H9 (cell line): ENCODE measurements around the gene BBS12. TPM values are rescaled to one million over a fixed set of nuclear protein-coding genes. Genes with fewer than 3 reads are reported as not detected.

ENCODE experiments used
- DNase-seq: peaks from one replicate; pipeline ENCODE4 v3.0.0-alpha.2; 2017
- H2AFZ ChIP-seq: one replicate; pipeline ENCODE4 v1.6.1; 2013; ENCODE audit warnings: mild to moderate bottlenecking, low read length, control low read depth, moderate library complexity
- H2AK5ac ChIP-seq: 2 replicates; pipeline ENCODE4 v1.6.1; 2013; ENCODE audit warnings: low read length, control low read depth, mixed read lengths; ENCODE audit not compliant: insufficient read length
- H2BK120ac ChIP-seq: one replicate; pipeline ENCODE4 v1.6.1; 2013; ENCODE audit warnings: low read depth, mild to moderate bottlenecking, low read length, control low read depth, inconsistent platforms; ENCODE audit not compliant: poor library complexity, severe bottlenecking
- H2BK12ac ChIP-seq: 2 replicates; pipeline ENCODE4 v1.6.1; 2013; ENCODE audit warnings: low read length, control low read depth, mixed read lengths, low read depth; ENCODE audit not compliant: insufficient read length
- H2BK15ac ChIP-seq: 2 replicates; pipeline ENCODE4 v1.6.1; 2013; ENCODE audit warnings: low read depth, low read length, control low read depth
- H2BK20ac ChIP-seq: one replicate; pipeline ENCODE4 v1.6.1; 2013; ENCODE audit warnings: low read depth, mild to moderate bottlenecking, low read length, control low read depth, inconsistent platforms; ENCODE audit not compliant: poor library complexity, severe bottlenecking
- H2BK5ac ChIP-seq: 2 replicates; pipeline ENCODE4 v1.6.1; 2013; ENCODE audit warnings: low read length, control low read depth, mixed read lengths; ENCODE audit not compliant: insufficient read length
- H3K14ac ChIP-seq: 2 replicates; pipeline ENCODE4 v1.6.1; 2013; ENCODE audit warnings: low read length, control low read depth; ENCODE audit not compliant: insufficient read depth
- H3K18ac ChIP-seq: 2 replicates; pipeline ENCODE4 v1.6.1; 2013; ENCODE audit warnings: low read depth, mild to moderate bottlenecking, mixed read lengths, low read length, control low read depth; ENCODE audit not compliant: insufficient read length
- H3K23ac ChIP-seq: 2 replicates; pipeline ENCODE4 v1.6.1; 2013; ENCODE audit warnings: low read length, control low read depth, mixed read lengths, low read depth; ENCODE audit not compliant: insufficient read length
- H3K23me2 ChIP-seq: 2 replicates; pipeline ENCODE4 v1.6.1; 2013; ENCODE audit warnings: low read depth, mild to moderate bottlenecking, mixed read lengths, low read length, control low read depth; ENCODE audit not compliant: insufficient read length, poor library complexity, severe bottlenecking
- H3K27ac ChIP-seq: 2 replicates; pipeline ENCODE4 v1.5.1; 2013; ENCODE audit warnings: low read length, control low read depth, mixed read lengths, low read depth; ENCODE audit not compliant: insufficient read length
- H3K27me3 ChIP-seq: 2 replicates; pipeline ENCODE4 v1.6.1; 2013; ENCODE audit warnings: low read length, control low read depth, inconsistent platforms; ENCODE audit not compliant: insufficient read depth
- H3K4ac ChIP-seq: 2 replicates; pipeline ENCODE4 v1.6.1; 2013; ENCODE audit warnings: low read depth, mild to moderate bottlenecking, control low read depth, inconsistent platforms, low read length, moderate library complexity
- H3K4me1 ChIP-seq: 2 replicates; pipeline ENCODE4 v1.6.1; 2013; ENCODE audit warnings: low read length, control low read depth, inconsistent platforms; ENCODE audit not compliant: insufficient read depth
- H3K4me2 ChIP-seq: 2 replicates; pipeline ENCODE4 v1.6.1; 2013; ENCODE audit warnings: low read length, control low read depth, mixed read lengths; ENCODE audit not compliant: insufficient read length, insufficient read depth
- H3K56ac ChIP-seq: 2 replicates; pipeline ENCODE4 v1.6.1; 2013; ENCODE audit warnings: low read depth, mild to moderate bottlenecking, mixed read lengths, low read length, control low read depth; ENCODE audit not compliant: insufficient read length
- H3K79me1 ChIP-seq: 2 replicates; pipeline ENCODE4 v1.6.1; 2013; ENCODE audit warnings: low read depth, mild to moderate bottlenecking, moderate library complexity, low read length, control low read depth, inconsistent platforms; ENCODE audit not compliant: insufficient read depth, poor library complexity, severe bottlenecking
- H3K79me2 ChIP-seq: 2 replicates; pipeline ENCODE4 v1.6.1; 2013; ENCODE audit warnings: low read length, control low read depth, inconsistent platforms; ENCODE audit not compliant: insufficient read depth
- H3K9ac ChIP-seq: 2 replicates; pipeline ENCODE4 v1.6.1; 2013; ENCODE audit warnings: low read length, control low read depth, mixed read lengths; ENCODE audit not compliant: insufficient read length; ENCODE audit errors: extremely low read depth
- H3K9me3 ChIP-seq: one replicate; pipeline ENCODE4 v1.6.1; 2013; ENCODE audit warnings: low read depth, low read length, inconsistent platforms; ENCODE audit not compliant: control insufficient read depth
- H3T11ph ChIP-seq: one replicate; pipeline ENCODE4 v1.6.1; 2013; ENCODE audit warnings: mild to moderate bottlenecking, low read length, control low read depth, inconsistent platforms
- H4K20me1 ChIP-seq: one replicate; pipeline ENCODE4 v1.6.1; 2013; ENCODE audit not compliant: control insufficient read depth, insufficient read length, insufficient read depth
- H4K5ac ChIP-seq: 2 replicates; pipeline ENCODE4 v1.6.1; 2013; ENCODE audit warnings: low read depth, mild to moderate bottlenecking, mixed read lengths, low read length, control low read depth; ENCODE audit not compliant: insufficient read length
- H4K8ac ChIP-seq: replicated peaks from 2 replicates; pipeline ENCODE4 v1.6.1; 2013; ENCODE audit warnings: low read length, control low read depth, mixed read lengths, low read depth; ENCODE audit not compliant: insufficient read length
- H4K91ac ChIP-seq: 2 replicates; pipeline ENCODE4 v1.6.1; 2013; ENCODE audit warnings: low read depth, mild to moderate bottlenecking, moderate library complexity, mixed read lengths, low read length, control low read depth; ENCODE audit not compliant: insufficient read length
- H3K27ac Mint-ChIP-seq, 3 experiments: 2 replicates in 2 of 3; 3 replicates in 1 of 3; pipeline ENCODE4 v1.8.0; 2020 to 2021; ENCODE audit warnings: mixed read lengths in 3 of 3, mild to moderate bottlenecking in 1 of 3, moderate library complexity in 1 of 3
- H3K27me3 Mint-ChIP-seq: 2 replicates; pipeline ENCODE4 v1.8.0; 2021; ENCODE audit warnings: low read depth, mild to moderate bottlenecking, moderate library complexity, mixed read lengths
- H3K36me3 Mint-ChIP-seq, 3 experiments: 2 replicates in 2 of 3; 3 replicates in 1 of 3; pipeline ENCODE4 v1.8.0; 2020 to 2021; ENCODE audit warnings: low read depth in 3 of 3, mixed read lengths in 3 of 3; ENCODE audit not compliant: insufficient read depth in 1 of 3
- H3K4me1 Mint-ChIP-seq, 2 experiments: 2 replicates each; pipeline ENCODE4 v1.8.0; 2020; ENCODE audit warnings: mixed read lengths in 2 of 2
- H3K4me3 Mint-ChIP-seq, 2 experiments: 2 replicates in 1 of 2; 3 replicates in 1 of 2; pipeline ENCODE4 v1.8.0; 2020 to 2021; ENCODE audit warnings: mild to moderate bottlenecking in 2 of 2, mixed read lengths in 2 of 2, moderate library complexity in 1 of 2
- H3K9me3 Mint-ChIP-seq, 2 experiments: 2 replicates in 1 of 2; 3 replicates in 1 of 2; pipeline ENCODE4 v1.8.0; 2020; ENCODE audit warnings: mild to moderate bottlenecking in 2 of 2, mixed read lengths in 2 of 2, moderate library complexity in 1 of 2
- CTCF ChIP-seq: fragments of 200-600 bp; sonication (generic); conservative IDR thresholded peaks from 3 replicates; pipeline ENCODE4 v1.8.0; 2021; ENCODE audit warnings: antibody characterized with exemption, mild to moderate bottlenecking
- WGBS: extraction: QIAGEN DNeasy Blood & Tissue Kit; methylation state at CpG from one replicate; pipeline ENCODE4 v1.1.7; 2013; ENCODE audit warnings: missing lambda C conversion rate, low lambda C conversion rate, mixed read lengths; ENCODE audit not compliant: insufficient read length; ENCODE audit errors: extremely low coverage; 5-methylcytosine and 5-hydroxymethylcytosine counted together
- total RNA-seq: library from RNA; stranded (reverse); gene quantifications from 2 replicates; pipeline ENCODE4 v1.2.1, GENCODE V29; 2021

BBS12 gene
- total RNA-seq, 1 experiment from 2014 or later, result 1.2 TPM

- H3K56ac ChIP-seq, result no peak overlapping the region
- no peak overlapping the region for H2BK20ac ChIP-seq
- H2BK120ac ChIP-seq, result no peak overlapping the region
- no peak for TF ChIP-seq CTCF
- Mint-ChIP-seq H3K36me3 (no peaks in the 10 kb centered on the region), H3K27ac (no peak overlapping the region), H3K4me1 (peaks cover 0 to 5% of the 10 kb centered on the region in 2 experiments; a peak in 2 of 4 replicates), H3K4me3 (no peak overlapping the region), H3K27me3 (no peaks in the 10 kb centered on the region), H3K9me3 (no peaks in the 10 kb centered on the region)
- DNase-seq, result no peak
- no peak overlapping the region for H2AK5ac ChIP-seq
- H3K23ac ChIP-seq, result no peak overlapping the region
- no CpG with 5 or more reads among the region's 3 CpGs for WGBS
- H2BK5ac ChIP-seq, result no peak overlapping the region
- no peaks in the 10 kb centered on the region for H3K27me3 ChIP-seq
- H3K23me2 ChIP-seq, result no peaks in the 10 kb centered on the region
- no peaks in the 10 kb centered on the region for H3K79me2 ChIP-seq
- H3K4me1 ChIP-seq, result no peaks in the 10 kb centered on the region
- H3K4ac ChIP-seq, result no peak overlapping the region
- no peak overlapping the region for H3K14ac ChIP-seq
- no peak overlapping the region for H3K9ac ChIP-seq
- no peak overlapping the region for H4K91ac ChIP-seq
- no peak overlapping the region for H4K5ac ChIP-seq
- no peak overlapping the region for H2BK12ac ChIP-seq
- H2AFZ ChIP-seq, result no peak overlapping the region
- no peaks in the 10 kb centered on the region for H4K20me1 ChIP-seq
- no peak overlapping the region for H3K18ac ChIP-seq
- H4K8ac ChIP-seq, result no peak overlapping the region
- H3K9me3 ChIP-seq, result no peaks in the 10 kb centered on the region
- no peak overlapping the region for H2BK15ac ChIP-seq
- no peaks in the 10 kb centered on the region for H3K79me1 ChIP-seq
- H3K27ac ChIP-seq, result no peak overlapping the region
- H3T11ph ChIP-seq, result no peak overlapping the region
- no peak overlapping the region for H3K4me2 ChIP-seq
Measured at GRCh38 chr4:122703868-122704267, 28.6 kb upstream of the BBS12 start.
